HCT116 (cell line): ENCODE results near the gene SEMA4D. TPM values are rescaled to one million over a fixed set of nuclear protein-coding genes. Genes with fewer than 3 reads are reported as not detected.

ENCODE experiments used
- ATAC-seq: fragments of 200-7000 bp; cut with Tn5 transposase; 2 replicates; pipeline ENCODE4 v1.9.1; 2020; ENCODE audit warnings: mild to moderate bottlenecking, moderate library complexity
- BruUV-seq: library from RNA; stranded (reverse); fragments of 400-500 nt; replicated peaks from 2 replicates; lab custom pipeline; 2021; lab: Mats Ljungman, UMichigan
- CTCF ChIA-PET: fragments of 300-600 bp; sonication (Branson Sonifier 250); formaldehyde crosslinking; loops from one replicate; lab custom pipeline; 2021; ENCODE audit warnings: antibody characterized with exemption; lab: Charles Lee
- POLR2A ChIA-PET: fragments of 300-600, 350-600 bp; sonication (Branson Sonifier 250); formaldehyde crosslinking; loops from one replicate; lab custom pipeline; 2021; ENCODE audit warnings: antibody characterized with exemption; lab: Charles Lee
- RAD21 ChIA-PET, 2 experiments: fragments of 300-600 bp; sonication (Branson Sonifier 250); formaldehyde crosslinking; loops; one replicate each; lab custom pipeline; 2023; ENCODE audit warnings: low total read pairs in 2 of 2; ENCODE audit not compliant: uncharacterized antibody in 2 of 2, unreplicated experiment in 2 of 2, low non-redundant PET in 1 of 2; lab: Charles Lee
- DNase-seq: peaks from one replicate; pipeline ENCODE4 v3.0.0-alpha.2; 2010; ENCODE audit warnings: low read depth, low spot score
- H2AFZ ChIP-seq: fragments of 200-600 bp; shearing (Covaris generic), sonication (generic); 2 replicates; pipeline ENCODE4 v1.6.1; 2017; ENCODE audit warnings: low read depth, mixed run types, mixed read lengths, antibody characterized with exemption, low read length; ENCODE audit not compliant: poor library complexity, severe bottlenecking
- H3K27ac ChIP-seq: 2 replicates; pipeline ENCODE4 v1.5.1; 2012; ENCODE audit warnings: low read depth, low read length
- H3K27me3 ChIP-seq: fragments of 200-600 bp; sonication (generic); 2 replicates; pipeline ENCODE4 v1.6.1; 2016; ENCODE audit warnings: mixed run types, low read length, mixed read lengths; ENCODE audit not compliant: insufficient read depth
- H3K36me3 ChIP-seq, 2 experiments: fragments of 200-500 bp in 1 of 2; fragments of 200-600 bp in 1 of 2; sonication (Bioruptor generic) in 1 of 2; sonication (generic) in 1 of 2; 2 replicates each; pipeline versions ENCODE4 v1.5.1 to v1.6.1; 2014 to 2016; ENCODE audit warnings: low read length in 2 of 2, inconsistent platforms in 1 of 2, mixed read lengths in 1 of 2, mixed run types in 1 of 2; ENCODE audit not compliant: insufficient read depth in 2 of 2, control insufficient read depth in 1 of 2
- H3K4me1 ChIP-seq, 2 experiments: fragments of 200-600 bp in 1 of 2; sonication (generic) in 1 of 2; 2 replicates each; pipeline versions ENCODE4 v1.5.1 to v1.6.1; 2012 to 2017; ENCODE audit warnings: low read length in 2 of 2, inconsistent platforms in 1 of 2, mild to moderate bottlenecking in 1 of 2, mixed read lengths in 1 of 2, mixed run types in 1 of 2, moderate library complexity in 1 of 2; ENCODE audit not compliant: insufficient read depth in 2 of 2, control insufficient read depth in 1 of 2
- H3K4me2 ChIP-seq: fragments of 200-600 bp; sonication (generic); 2 replicates; pipeline ENCODE4 v1.6.1; 2017; ENCODE audit warnings: mixed run types, low read length, mixed read lengths
- H3K4me3 ChIP-seq, 2 experiments: fragments of 200-600 bp in 1 of 2; sonication (generic) in 1 of 2; replicated peaks in 1 of 2; 2 replicates each; pipeline ENCODE4 v1.5.1; 2011 to 2016; ENCODE audit warnings: low read length in 2 of 2, control low read depth in 1 of 2, low read depth in 1 of 2, mild to moderate bottlenecking in 1 of 2, mixed read lengths in 1 of 2, mixed run types in 1 of 2
- H3K79me2 ChIP-seq: fragments of 200-600 bp; sonication (generic); 2 replicates; pipeline ENCODE4 v1.6.1; 2017; ENCODE audit warnings: mild to moderate bottlenecking, mixed run types, low read length, moderate library complexity, mixed read lengths; ENCODE audit not compliant: insufficient read depth
- H3K9ac ChIP-seq: fragments of 200-600 bp; sonication (generic); 2 replicates; pipeline ENCODE4 v1.6.1; 2016; ENCODE audit warnings: low read length, mixed read lengths
- H3K9me2 ChIP-seq: fragments of 200-600 bp; sonication (generic), shearing (Covaris generic); 2 replicates; pipeline ENCODE4 v1.6.1; 2017; ENCODE audit warnings: mixed run types, mild to moderate bottlenecking, moderate library complexity; ENCODE audit not compliant: insufficient read depth
- H3K9me3 ChIP-seq, 2 experiments: fragments of 200-500 bp in 1 of 2; fragments of 200-600 bp in 1 of 2; sonication (Bioruptor generic) in 1 of 2; sonication (generic) in 1 of 2; 2 replicates each; pipeline ENCODE4 v1.6.1; 2014 to 2017; ENCODE audit warnings: low read length in 2 of 2, mixed read lengths in 2 of 2, inconsistent platforms in 1 of 2, low read depth in 1 of 2, mild to moderate bottlenecking in 1 of 2, mixed run types in 1 of 2, moderate library complexity in 1 of 2; ENCODE audit not compliant: control insufficient read depth in 1 of 2, insufficient read depth in 1 of 2
- H4K20me1 ChIP-seq: fragments of 200-600 bp; sonication (generic), shearing (Covaris generic); 2 replicates; pipeline ENCODE4 v1.6.1; 2017; ENCODE audit warnings: mixed run types, mild to moderate bottlenecking, moderate library complexity; ENCODE audit not compliant: insufficient read depth
- ATF3 ChIP-seq: IDR thresholded peaks from 2 replicates; pipeline ENCODE4 v1.6.1; 2012
- CBX3 ChIP-seq: IDR thresholded peaks from 2 replicates; pipeline ENCODE4 v1.6.1; 2012; ENCODE audit warnings: low read depth
- CTCF ChIP-seq, 3 experiments: fragments of 200-600 bp in 1 of 3; sonication (generic) in 1 of 3; IDR thresholded peaks in 2 of 3; conservative IDR thresholded peaks in 1 of 3; 2 replicates each; pipeline ENCODE4 v1.5.1; 2012 to 2017; ENCODE audit warnings: low read depth in 2 of 3, low read length in 2 of 3, antibody characterized with exemption in 1 of 3, borderline replicate concordance in 1 of 3, control low read depth in 1 of 3, mild to moderate bottlenecking in 1 of 3, mixed read lengths in 1 of 3, mixed run types in 1 of 3, moderate library complexity in 1 of 3; ENCODE audit not compliant: insufficient read depth in 1 of 3
- EGR1 ChIP-seq: IDR thresholded peaks from 2 replicates; pipeline ENCODE4 v1.6.1; 2012; ENCODE audit warnings: low read depth
- ELF1 ChIP-seq: IDR thresholded peaks from 2 replicates; pipeline ENCODE4 v1.6.1; 2012; ENCODE audit warnings: low read depth, borderline replicate concordance
- EZH2 ChIP-seq: fragments of 200-600 bp; sonication (generic); IDR thresholded peaks from 2 replicates; pipeline ENCODE4 v1.6.1; 2017; ENCODE audit warnings: antibody characterized with exemption, mixed run types
- FOSL1 ChIP-seq: IDR thresholded peaks from 2 replicates; pipeline ENCODE4 v1.6.1; 2012; ENCODE audit warnings: low read depth
- JUND ChIP-seq: IDR thresholded peaks from 2 replicates; pipeline ENCODE4 v1.6.1; 2012
- MAX ChIP-seq: IDR thresholded peaks from 2 replicates; pipeline ENCODE4 v1.6.1; 2012
- POLR2A ChIP-seq: IDR thresholded peaks from 2 replicates; pipeline ENCODE4 v1.7.0; 2011; ENCODE audit warnings: borderline replicate concordance; ENCODE audit not compliant: insufficient read depth, insufficient read length; ENCODE audit errors: extremely low read depth
- POLR2AphosphoS5 ChIP-seq: IDR thresholded peaks from 2 replicates; pipeline ENCODE4 v1.6.1; 2011; ENCODE audit warnings: mild to moderate bottlenecking, low read depth, low read length, moderate library complexity
- RAD21 ChIP-seq: IDR thresholded peaks from 2 replicates; pipeline ENCODE4 v1.6.1; 2012; ENCODE audit warnings: low read depth, mild to moderate bottlenecking
- REST ChIP-seq: IDR thresholded peaks from 2 replicates; pipeline ENCODE4 v1.6.1; 2012; ENCODE audit warnings: low read depth
- SIN3A ChIP-seq: IDR thresholded peaks from 2 replicates; pipeline ENCODE4 v1.6.1; 2012; ENCODE audit warnings: low read depth
- SP1 ChIP-seq: IDR thresholded peaks from 2 replicates; pipeline ENCODE4 v1.6.1; 2012; ENCODE audit warnings: low read depth
- TCF7L2 ChIP-seq: IDR thresholded peaks from 2 replicates; pipeline ENCODE4 v1.7.0; 2011; ENCODE audit warnings: borderline replicate concordance, inconsistent platforms; ENCODE audit not compliant: insufficient read depth, insufficient read length; ENCODE audit errors: extremely low read depth
- YY1 ChIP-seq: IDR thresholded peaks from 2 replicates; pipeline ENCODE4 v1.6.1; 2011; ENCODE audit warnings: low read length, low read depth, moderate library complexity, mild to moderate bottlenecking; ENCODE audit not compliant: insufficient replicate concordance; ENCODE audit errors: extremely low read depth
- ZBTB33 ChIP-seq: IDR thresholded peaks from 2 replicates; pipeline ENCODE4 v1.6.1; 2011; ENCODE audit warnings: mild to moderate bottlenecking, low read length, moderate library complexity; ENCODE audit not compliant: insufficient replicate concordance; ENCODE audit errors: extremely low read depth
- ZNF274 ChIP-seq: fragments of 200-500 bp; sonication (Bioruptor generic); IDR thresholded peaks from 2 replicates; pipeline ENCODE4 v1.6.1; 2014; ENCODE audit warnings: mild to moderate bottlenecking, low read depth, low read length, inconsistent platforms
- intact Hi-C: fragments of 100-400 bp; cut with micrococcal nuclease; formaldehyde crosslinking; loops from 2 replicates; pipeline ENCODE4 v1.10.0; 2022
- total RNA-seq: library from RNA; stranded (reverse); gene quantifications from one replicate; pipeline ENCODE4 v1.2.1, GENCODE V29; 2021; ENCODE audit not compliant: unreplicated experiment

The SEMA4D gene
- total RNA-seq, 1 experiment from 2014 or later, result 32.0 TPM

GRCh38 chr9:89450213-89450612, 47.7 kb downstream of the SEMA4D start:
- ATAC-seq (no peak), DNase-seq (no peak)
- intact Hi-C loops, result no loop called here
- no peak overlapping the region for H3K4me2 ChIP-seq
- H3K4me1 ChIP-seq, result no peaks in the 10 kb centered on the region
- no peak overlapping the region for H2AFZ ChIP-seq
- RAD21 ChIA-PET, result no interaction called here
- no TSS peak for BruUV-seq
- no peak overlapping the region for H3K4me3 ChIP-seq
- H3K27me3 ChIP-seq, result no peaks in the 10 kb centered on the region
- no peak overlapping the region for H3K9ac ChIP-seq
- no peaks in the 10 kb centered on the region for H4K20me1 ChIP-seq
- H3K79me2 ChIP-seq, result no peaks in the 10 kb centered on the region; the same call in 1 of the 2 replicates
- no peaks in the 10 kb centered on the region for H3K9me3 ChIP-seq
- H3K36me3 ChIP-seq, result no peaks in the 10 kb centered on the region
- TF ChIP-seq TCF7L2, result no peak
- no peak for TF ChIP-seq POLR2AphosphoS5
- no peak for TF ChIP-seq ZBTB33
- TF ChIP-seq EGR1, result no peak
- no peak for TF ChIP-seq FOSL1
- no peak for TF ChIP-seq MAX
- no peak for TF ChIP-seq REST
- TF ChIP-seq CTCF (IDR thresholded peaks at IDR 0.05 in 2 of 3, conservative IDR thresholded peaks at IDR 0.05 in 1 of 3; ENCODE audit: borderline replicate concordance in 1 of 3, insufficient read depth in 1 of 3, low read depth in 2 of 3, low read length in 2 of 3), result no peak
- no peak for TF ChIP-seq CBX3
- no peak for TF ChIP-seq SP1
- TF ChIP-seq YY1, result no peak
- TF ChIP-seq JUND, result no peak
- no peak for TF ChIP-seq ATF3
- TF ChIP-seq EZH2, result no peak
- no peak for TF ChIP-seq POLR2A
- TF ChIP-seq ELF1, result no peak
- no peak for TF ChIP-seq SIN3A
- TF ChIP-seq RAD21, result no peak
- no peak for TF ChIP-seq ZNF274
- H3K27ac ChIP-seq, result no peak overlapping the region
- POLR2A ChIA-PET, result no interaction called here
- CTCF ChIA-PET, result no interaction called here
- no peaks in the 10 kb centered on the region for H3K9me2 ChIP-seq
